B cell (primary cell): ENCODE results near the gene TJP2.

Source experiments
- EZH2 ChIP-seq: IDR thresholded peaks from 2 replicates; pipeline ENCODE4 v1.6.1; 2012; ENCODE audit warnings: borderline replicate concordance, low read depth, mild to moderate bottlenecking, moderate library complexity, low read length; ENCODE audit not compliant: insufficient read depth, poor library complexity, severe bottlenecking
- TF ChIP-seq, protein P1 (sequence below): fragments of 200-600 bp; IDR thresholded peaks from one replicate; pipeline ENCODE4 v1.8.0; 2022; ENCODE audit warnings: antibody characterized with exemption, mild to moderate bottlenecking

DNA sequence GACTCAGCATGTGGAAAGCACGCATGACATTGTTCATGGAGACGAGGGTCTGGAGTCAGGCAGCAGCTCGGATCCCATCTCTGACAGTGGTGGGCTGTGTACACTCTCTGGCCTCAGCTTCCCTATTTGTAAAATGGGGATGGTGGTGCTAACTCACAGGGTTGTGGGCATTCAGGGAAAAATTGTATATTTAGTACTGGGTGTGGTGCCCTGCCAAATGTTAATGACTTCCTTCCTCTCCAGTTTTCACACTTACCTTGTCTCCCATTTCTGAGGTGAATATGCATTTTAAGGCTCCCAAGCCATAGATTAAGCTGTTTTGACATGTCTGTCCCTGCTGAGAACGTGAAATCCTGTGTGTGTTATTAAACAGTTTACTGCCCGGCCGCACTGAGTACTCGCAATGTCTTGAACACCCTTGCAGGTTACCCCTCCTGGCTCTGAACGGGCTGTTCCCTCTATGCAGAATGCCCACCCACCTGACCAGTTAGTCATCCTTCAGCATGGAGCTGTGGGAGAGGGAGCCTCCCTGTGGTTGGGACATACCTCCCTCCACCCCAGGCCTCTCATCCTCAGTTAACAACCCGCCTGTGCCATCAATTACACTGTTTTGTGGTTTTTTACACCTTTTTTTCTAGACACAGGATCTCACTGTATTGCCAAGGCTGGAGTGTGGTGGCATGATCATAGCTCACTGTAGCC, 25.8 kb downstream of the TJP2 start:
- TF ChIP-seq, protein P1, sequence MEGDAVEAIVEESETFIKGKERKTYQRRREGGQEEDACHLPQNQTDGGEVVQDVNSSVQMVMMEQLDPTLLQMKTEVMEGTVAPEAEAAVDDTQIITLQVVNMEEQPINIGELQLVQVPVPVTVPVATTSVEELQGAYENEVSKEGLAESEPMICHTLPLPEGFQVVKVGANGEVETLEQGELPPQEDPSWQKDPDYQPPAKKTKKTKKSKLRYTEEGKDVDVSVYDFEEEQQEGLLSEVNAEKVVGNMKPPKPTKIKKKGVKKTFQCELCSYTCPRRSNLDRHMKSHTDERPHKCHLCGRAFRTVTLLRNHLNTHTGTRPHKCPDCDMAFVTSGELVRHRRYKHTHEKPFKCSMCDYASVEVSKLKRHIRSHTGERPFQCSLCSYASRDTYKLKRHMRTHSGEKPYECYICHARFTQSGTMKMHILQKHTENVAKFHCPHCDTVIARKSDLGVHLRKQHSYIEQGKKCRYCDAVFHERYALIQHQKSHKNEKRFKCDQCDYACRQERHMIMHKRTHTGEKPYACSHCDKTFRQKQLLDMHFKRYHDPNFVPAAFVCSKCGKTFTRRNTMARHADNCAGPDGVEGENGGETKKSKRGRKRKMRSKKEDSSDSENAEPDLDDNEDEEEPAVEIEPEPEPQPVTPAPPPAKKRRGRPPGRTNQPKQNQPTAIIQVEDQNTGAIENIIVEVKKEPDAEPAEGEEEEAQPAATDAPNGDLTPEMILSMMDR: no peak
- TF ChIP-seq EZH2: no peak
